GM12892 (cell line): ENCODE data around the gene SLC6A6.

ENCODE experiments used
- POLR2A ChIP-seq: IDR thresholded peaks from 2 replicates; pipeline ENCODE4 v1.6.1; 2011; ENCODE audit warnings: low read depth, low read length, control low read depth
- POLR2AphosphoS5 ChIP-seq: IDR thresholded peaks from 2 replicates; pipeline ENCODE4 v1.6.1; 2011; ENCODE audit warnings: low read depth, low read length, control low read depth
- TAF1 ChIP-seq: IDR thresholded peaks from 2 replicates; pipeline ENCODE4 v1.6.1; 2011; ENCODE audit warnings: low read depth, mild to moderate bottlenecking, control low read depth, low read length, borderline replicate concordance

DNA sequence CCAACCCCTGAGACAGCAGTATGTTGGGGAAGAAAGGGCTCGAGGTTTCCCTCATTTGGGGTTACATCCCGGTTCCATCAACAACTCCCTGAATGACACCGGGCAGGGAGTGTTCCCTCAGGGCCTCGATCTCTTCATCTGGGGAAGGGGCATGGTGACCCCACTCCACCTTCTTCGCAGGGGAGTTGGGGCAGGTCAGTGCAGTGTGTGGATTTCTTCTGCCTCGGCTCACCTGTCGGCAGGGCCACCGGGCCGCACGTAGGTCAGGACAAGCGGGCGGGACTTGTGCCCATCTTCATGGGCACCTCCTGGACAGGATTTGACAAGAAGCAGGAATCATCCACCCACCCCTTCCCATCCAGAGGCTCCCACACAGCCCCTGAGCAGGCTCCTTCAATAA lies 120.4 kb downstream of the SLC6A6 start:
- TF ChIP-seq POLR2AphosphoS5, result no peak
- TF ChIP-seq TAF1, result no peak
- TF ChIP-seq POLR2A, result no peak
